AG08395 (cell line): ENCODE results near the gene SPANXN2.
"Not testable (repeated sequence)": the region's sequence is repeated elsewhere in the genome, so short reads cannot be mapped to it uniquely, and the experiment has no call there.

ENCODE experiments used
- DNase-seq: peaks from one replicate; pipeline ENCODE4 v3.0.0; 2012; ENCODE audit warnings: mixed read lengths, low spot score

Gene SPANXN2

GRCh38 chrX:143720652-143721051 lies at the start of gene SPANXN2:
SPANXN2 (minus strand) TSS chrX:143720752; CDS start chrX:143720668, 84 bp downstream.
- not testable (repeated sequence) for DNase-seq

- DNase-seq = no peak
Observed at GRCh38 chrX:143768976-143769375, 48.4 kb upstream of the SPANXN2 start.

GRCh38 chrX:143767789-143768188 lies 47.2 kb upstream of the SPANXN2 start:
- DNase-seq = not testable (repeated sequence)

- DNase-seq = no peak
Observed at GRCh38 chrX:143757887-143758286, 37.3 kb upstream of the SPANXN2 start.

GRCh38 chrX:143757375-143757774 lies 36.8 kb upstream of the SPANXN2 start:
- DNase-seq = no peak

GRCh38 chrX:143754183-143754582 lies 33.6 kb upstream of the SPANXN2 start:
- DNase-seq = no peak

GRCh38 chrX:143733866-143734265 lies 13.3 kb upstream of the SPANXN2 start:
- DNase-seq = no peak

GRCh38 chrX:143726296-143726695 lies 5.7 kb upstream of the SPANXN2 start:
- no peak for DNase-seq

GRCh38 chrX:143701460-143701859 lies 19.1 kb downstream of the SPANXN2 start:
- no peak for DNase-seq

GRCh38 chrX:143694885-143695284 lies 25.7 kb downstream of the SPANXN2 start:
- DNase-seq = no peak

- no peak for DNase-seq
Observed at GRCh38 chrX:143683486-143683885, 37.1 kb downstream of the SPANXN2 start.

GRCh38 chrX:143674926-143675325 lies 45.6 kb downstream of the SPANXN2 start:
- DNase-seq = no peak

GRCh38 chrX:143669395-143669794 lies 51.2 kb downstream of the SPANXN2 start:
- no peak for DNase-seq

- peak; percentile 2 for DNase-seq
Observed at GRCh38 chrX:143664302-143664701, 56.2 kb downstream of the SPANXN2 start.

- DNase-seq = no peak
Observed at GRCh38 chrX:143663755-143664154, 56.8 kb downstream of the SPANXN2 start.
